NK-92 (cell line): ENCODE results near the gene OCLN.
"Not testable (repeated sequence)": the region's sequence is repeated elsewhere in the genome, so short reads cannot be mapped to it uniquely, and the experiment has no call there.

Source experiments
- DNase-seq: peaks from one replicate; lab custom pipeline; 2025; ENCODE audit not compliant: unreplicated experiment; lab: John Stamatoyannopoulos, UW

The OCLN gene

DNA sequence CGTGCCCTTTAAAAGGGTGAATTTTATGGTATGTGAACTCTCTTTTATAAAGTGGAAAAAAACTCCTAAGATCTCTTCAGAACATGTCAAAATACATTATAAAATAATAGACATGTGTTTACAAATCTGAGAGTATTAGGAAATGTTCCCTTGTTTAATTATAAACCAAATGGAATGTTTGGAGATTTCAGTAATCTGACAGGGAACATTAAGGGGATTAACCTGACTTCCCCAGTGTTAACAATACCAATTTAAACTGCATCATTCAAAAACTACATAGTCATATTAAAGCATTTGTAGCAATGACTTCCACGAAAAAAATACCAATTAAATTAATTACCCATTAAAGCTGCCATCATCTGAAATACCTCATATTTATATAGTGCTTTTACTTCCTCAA lies 1.6 kb upstream of the OCLN start:
- DNase-seq: no peak

DNA sequence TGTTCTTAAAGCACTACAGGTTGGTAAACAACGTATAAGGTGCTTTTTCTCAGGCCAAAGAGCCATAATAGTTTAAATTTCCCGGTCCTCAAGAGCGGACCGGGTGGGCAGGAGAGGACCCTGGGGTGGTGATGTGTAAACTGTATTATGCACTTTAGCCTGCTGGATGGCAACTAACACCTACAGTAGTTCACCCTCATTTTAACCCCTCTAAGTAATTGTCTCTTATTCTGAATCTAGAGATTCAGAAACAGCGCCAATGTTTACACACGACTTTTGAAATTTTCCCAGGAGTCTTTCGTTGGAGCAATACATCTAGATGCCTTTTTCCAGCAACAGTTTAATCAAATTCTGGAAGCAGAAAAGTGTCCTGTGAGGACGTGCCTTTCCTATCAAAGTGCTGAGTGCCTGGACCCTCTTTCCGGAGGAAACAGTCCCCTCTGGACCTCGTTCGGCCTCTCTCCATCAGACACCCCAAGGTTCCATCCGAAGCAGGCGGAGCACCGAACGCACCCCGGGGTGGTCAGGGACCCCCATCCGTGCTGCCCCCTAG lies 676 bp upstream of the OCLN start:
- no peak for DNase-seq

DNA sequence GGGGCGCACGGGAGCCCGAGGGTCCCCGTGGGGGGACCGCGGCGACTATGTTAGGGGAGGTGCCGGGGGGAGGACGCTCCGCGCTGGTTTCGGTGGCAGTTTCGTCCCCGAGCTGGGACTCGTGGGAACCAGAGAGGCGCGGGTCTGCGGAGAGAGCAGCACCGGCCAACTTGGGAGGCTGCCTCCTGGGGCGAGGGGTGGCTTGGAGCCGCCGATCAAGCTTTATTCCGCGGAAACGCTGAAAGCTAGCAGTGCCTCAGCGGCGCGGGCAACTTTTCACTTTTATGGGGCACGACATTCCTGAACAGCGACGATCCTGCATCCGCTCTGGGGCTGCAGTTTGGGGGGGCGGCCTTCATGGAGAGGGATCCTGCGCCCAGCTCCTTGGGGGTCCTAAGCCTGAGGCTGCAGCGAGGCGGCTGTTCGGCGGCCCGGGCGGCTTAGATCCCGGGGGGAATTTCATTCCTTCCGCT lies 369 bp downstream of the OCLN start:
- DNase-seq: no peak

DNA sequence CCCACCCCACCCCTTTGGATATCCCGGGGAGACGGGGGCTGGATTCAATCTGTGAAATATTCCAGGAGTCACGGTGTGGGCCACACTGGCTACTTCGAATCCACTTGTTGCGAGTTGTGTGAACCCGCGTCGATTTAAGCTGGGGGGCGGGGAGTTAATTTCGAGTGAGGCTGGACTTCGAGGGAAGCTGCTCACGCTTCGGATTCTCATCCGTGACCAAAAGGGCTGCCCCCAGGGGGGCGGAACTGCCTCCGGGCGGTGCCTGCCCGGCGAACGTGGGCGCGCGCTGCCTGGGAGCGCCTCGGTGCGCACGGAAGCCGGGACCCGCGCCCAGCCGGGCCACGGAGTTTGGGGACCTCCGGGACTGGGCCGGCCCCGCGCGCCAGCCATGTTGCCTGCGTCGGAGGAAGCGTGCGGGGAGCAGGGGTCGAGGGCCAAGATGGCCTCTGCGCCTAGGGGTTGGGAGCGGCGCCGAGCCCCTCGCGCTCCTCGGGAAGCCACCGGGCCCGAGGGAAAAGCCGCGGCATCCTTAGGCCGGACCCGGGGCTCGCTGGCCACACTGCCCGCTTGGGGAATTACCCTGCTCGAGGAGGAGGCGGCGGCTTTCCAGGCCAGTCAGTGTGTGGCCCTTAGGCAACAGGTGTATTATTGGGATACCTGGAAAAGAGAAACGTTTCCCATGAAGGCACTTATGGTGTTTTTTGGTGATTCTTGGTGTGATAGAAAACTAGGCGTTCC lies 975 bp downstream of the OCLN start:
- DNase-seq: no peak

DNA sequence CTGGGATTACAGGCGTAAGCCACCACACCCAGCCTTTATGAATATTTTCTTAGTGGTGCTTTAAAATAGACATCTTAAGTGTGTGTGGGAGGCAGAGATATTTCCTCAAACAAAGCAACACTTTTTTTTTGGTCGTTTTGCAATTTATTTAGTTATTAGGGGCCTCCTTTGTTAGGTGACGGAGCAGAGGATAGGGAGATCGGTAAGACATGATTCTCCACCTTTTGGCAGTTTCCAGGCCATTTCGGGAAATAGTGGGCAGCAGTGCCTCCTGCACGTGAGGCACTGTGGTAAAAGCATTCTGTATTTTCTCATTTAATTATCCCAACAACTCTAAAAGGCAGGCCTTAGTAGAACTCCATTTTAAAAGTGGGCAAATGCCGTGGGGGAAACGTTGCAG lies 1.9 kb downstream of the OCLN start:
- DNase-seq: no peak

DNA sequence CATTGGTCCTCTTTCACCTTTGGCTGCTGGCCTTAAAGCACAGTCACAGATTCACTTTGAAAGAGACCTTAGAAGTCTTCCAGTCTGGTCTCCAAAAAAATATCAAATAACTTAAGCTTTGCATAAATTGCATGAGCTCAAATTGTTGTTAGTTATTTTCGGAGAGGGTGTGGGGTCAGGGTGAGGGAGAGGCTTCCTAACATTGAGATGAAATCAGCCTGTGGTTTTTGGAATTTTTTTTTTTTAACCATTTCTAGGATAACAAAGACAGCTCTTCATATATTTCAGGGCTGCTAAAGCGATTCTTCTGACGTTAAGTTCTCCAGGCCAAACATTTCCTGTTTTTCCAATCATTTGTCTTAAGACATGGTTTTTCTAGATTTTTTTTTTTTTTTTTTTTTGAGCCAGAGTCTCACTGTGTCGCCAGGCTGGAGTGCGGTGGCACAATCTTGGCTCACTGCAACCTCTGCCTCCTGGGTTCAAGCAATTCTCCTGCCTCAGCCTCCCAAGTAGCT lies 4.5 kb downstream of the OCLN start:
- DNase-seq: no peak

DNA sequence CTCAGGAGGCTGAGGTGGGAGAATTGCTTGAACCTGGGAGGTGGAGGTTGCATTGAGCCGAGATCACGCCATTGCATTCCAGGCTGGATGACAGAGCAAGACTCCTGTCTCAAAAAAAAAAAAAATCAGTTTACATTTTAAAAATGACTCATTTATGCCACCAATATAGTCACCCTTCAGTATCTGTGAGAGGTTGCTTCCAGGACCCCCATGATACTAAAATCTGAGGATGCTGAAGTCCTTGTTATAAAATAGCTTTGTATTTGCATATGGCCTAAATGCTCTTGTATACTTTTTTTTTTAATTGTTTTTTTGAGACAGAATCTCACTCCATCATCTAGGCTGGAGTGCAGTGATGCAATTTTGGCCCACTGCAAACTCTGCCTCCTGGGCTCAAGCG lies 5.8 kb downstream of the OCLN start:
- no peak for DNase-seq

DNA sequence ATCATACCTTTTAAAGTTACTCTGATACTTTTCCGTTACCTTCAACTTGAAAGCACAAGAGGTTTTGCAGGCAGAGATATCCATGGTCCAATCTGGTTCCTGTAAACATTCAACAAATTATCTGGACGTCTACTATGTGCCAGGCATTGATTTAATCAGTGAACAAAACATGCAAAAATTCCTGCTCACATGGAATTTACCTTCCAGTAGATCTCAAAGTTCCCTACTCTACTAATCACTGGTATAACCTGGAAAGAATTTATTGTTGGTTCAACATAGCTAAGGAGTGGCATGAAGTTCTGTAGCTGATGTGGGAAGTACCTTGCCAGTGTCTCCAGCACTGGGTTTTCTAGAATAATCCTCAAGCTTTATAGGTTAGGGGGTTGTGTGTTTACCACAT lies 9.8 kb downstream of the OCLN start:
- DNase-seq: no peak

DNA sequence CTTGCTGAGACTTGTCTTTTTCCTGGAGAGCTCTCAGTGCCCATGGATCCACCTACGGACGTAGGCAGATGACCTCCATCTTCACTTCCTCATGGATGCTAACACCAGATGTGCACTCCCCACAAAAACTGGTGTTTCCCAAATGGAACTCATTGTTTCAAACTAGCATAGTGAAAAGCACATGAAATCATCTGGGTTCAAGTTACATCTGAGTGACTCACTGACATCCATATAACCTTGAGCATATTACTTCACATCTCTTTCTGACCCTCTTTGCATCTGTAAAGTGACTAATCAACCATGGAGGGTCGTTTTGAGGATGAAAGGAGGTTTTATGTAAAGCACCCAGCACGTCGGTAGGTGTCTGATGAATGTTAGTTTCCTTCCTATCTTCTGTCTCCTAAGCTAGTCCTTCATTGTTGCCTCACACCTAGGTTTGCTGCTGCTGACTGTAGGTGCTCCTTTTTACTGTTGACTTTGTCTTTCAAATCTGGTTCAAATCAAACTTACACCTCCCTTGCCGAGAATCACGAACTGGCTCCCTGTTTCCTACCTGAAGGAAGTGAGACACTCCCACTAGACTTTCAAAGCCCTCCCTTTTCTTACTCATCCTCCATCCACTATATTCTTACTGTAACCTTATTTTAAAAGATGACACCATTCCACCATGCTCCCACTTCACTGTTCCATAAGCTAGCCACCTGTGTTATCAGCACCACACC lies 10.3 kb downstream of the OCLN start:
- no peak for DNase-seq

DNA sequence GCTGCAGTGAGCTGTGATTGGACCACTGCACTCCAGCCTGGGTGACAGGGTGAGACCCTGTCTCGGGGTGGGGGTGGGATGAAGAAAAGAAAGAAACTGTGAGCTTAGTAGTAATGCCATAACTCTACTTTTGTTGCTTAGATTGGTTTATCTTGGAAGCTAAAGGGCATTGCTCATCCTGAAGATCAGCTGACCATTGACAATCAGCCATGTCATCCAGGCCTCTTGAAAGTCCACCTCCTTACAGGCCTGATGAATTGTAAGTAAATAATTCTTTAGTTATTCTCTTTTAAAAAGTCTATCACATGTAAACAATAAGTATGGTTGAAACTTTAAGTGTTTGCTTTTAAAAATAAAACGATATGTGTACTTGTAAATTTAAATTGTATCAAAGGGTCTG lies 11.4 kb downstream of the OCLN start:
- no peak for DNase-seq

DNA sequence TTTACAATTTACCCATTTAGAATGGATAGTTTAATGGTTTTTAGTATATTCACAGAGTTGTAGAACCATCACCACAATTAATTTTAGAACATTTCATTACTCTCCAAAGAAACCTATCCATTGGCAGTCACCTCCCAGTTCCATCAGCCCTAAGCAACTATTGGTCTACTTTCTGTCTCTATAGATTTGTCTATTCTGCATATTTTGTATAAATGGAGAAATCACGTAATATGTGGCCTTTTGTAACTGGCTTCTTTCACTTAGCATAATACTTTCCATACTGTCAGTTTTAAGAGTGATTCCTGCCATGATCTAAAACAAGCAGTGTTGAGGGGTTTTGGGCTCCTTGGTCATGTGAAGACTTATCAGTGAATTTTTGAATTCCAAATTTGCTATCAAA lies 12.7 kb downstream of the OCLN start:
- DNase-seq: no peak

DNA sequence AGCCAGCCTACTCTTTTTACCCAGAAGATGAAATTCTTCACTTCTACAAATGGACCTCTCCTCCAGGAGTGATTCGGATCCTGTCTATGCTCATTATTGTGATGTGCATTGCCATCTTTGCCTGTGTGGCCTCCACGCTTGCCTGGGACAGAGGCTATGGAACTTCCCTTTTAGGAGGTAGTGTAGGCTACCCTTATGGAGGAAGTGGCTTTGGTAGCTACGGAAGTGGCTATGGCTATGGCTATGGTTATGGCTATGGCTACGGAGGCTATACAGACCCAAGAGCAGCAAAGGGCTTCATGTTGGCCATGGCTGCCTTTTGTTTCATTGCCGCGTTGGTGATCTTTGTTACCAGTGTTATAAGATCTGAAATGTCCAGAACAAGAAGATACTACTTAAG lies 16.6 kb downstream of the OCLN start:
- no peak for DNase-seq

DNA sequence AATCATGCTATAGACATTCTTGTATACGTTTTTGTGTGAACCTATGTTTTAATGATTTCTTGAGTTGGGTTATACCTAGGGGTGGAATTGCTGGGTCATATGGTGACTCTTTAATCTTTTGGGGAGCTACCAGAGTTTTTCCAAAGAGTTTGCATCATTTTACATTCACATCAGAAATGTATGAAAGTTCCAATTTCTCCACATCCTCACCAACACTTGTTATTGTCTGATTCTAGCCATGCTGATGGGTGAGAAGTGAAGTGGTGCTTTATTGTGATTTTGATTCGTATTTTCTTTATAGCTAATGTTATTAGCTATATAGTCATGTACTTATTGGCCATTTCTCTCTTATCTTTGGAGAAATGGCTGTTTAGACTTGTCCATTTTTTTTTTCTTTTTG lies 18.1 kb downstream of the OCLN start:
- DNase-seq: no peak

DNA sequence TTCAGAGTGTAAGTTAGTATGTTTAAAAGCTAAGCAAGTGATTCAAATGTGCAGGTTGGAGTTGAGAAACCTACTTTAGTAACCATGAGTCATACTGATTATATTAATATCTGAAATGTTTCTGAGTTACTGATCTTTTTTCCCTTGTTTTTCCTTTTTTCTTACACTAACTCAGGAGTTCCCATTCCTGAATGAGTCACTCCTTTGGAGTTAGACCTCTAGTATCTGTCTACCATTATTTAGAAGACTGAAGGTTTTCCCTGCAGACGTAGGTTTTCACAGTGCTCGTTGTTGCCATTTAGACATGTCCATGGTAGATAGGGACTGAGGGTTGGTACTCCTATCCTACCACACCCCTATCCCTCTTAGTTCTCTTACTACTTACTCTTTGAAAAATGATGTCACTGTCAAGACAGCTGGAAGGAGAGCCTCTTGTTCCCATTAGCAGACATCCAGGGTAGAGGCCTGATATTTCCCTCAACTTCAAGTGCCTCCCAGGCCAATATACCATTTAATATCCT lies 20.2 kb downstream of the OCLN start:
- DNase-seq: no peak

DNA sequence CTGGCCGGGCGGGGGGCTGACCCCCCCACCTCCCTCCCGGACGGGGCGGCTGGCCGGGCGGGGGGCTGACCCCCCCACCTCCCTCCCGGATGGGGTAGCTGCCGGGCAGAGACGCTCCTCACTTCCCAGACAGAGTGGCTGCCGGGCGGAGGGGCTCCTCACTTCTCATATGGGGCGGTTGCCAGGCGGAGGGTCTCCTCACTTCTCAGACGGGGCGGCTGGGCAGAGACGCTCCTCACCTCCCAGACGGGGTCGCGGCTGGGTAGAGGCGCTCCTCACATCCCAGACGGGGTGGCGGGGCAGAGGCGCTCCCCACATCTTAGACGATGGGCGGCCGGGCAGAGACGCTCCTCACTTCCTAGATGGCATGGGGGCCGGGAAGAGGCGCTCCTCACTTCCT lies 23.0 kb downstream of the OCLN start:
- DNase-seq: not testable (repeated sequence)

DNA sequence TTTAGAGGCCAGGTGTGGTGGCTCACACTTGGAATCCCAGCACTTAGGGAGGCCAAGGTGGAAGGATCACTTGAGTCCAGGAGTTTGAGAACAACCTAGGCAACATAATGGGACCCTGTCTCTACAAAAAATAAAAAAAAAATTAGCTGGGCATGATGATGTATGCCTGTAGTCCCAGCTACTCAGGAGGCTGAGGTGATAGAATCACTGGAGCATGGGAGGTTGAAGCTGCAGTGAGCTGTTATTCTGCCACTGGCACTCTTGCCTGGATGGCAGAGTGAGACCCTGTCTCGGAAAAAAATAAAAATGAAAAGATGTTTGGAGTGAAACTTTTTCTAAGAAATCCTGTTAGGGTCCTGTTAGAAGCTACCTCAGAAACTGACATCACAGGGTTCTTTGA lies 24.2 kb downstream of the OCLN start:
- no peak for DNase-seq

DNA sequence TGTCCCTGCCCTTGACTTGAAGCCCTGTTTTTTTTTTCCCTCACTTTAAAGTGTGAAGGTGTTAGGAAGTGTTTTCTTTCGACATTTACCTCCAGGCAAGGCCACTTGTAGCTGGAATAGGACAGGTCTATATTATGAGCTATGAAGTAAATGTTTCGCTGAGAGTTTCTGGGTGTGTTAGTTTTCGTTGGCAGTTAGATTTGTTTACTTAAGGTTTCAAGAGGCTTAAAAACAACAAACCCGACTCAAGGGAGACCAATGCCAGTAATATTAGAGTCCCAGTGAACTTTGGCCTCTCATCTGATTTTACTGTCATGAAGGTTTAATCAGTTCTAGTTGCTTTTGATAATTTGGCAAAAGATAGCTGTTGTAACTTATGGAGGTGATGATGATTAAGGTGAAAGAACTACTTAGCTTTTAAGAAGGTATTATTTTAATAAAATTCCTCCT lies 25.2 kb downstream of the OCLN start:
- DNase-seq: no peak

DNA sequence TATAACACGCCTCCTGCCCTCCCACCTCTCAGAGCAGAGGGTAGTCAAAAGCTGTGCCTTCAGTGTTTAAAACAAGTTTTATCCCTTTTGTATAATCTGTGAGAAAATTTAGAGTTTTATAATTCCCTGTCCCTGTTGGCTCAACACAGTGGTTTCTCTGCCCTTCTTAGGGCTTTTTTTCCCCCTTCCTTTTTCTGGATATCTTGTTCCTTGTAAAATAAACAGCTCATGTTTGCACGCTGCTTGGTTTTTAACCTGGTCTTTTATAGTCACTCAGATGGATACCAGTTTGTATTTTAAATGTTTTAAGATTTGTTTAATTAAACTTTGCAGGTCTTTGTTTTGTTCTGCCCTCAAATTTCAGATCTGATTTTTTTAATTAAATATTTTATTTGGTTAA lies 26.7 kb downstream of the OCLN start:
- no peak for DNase-seq

DNA sequence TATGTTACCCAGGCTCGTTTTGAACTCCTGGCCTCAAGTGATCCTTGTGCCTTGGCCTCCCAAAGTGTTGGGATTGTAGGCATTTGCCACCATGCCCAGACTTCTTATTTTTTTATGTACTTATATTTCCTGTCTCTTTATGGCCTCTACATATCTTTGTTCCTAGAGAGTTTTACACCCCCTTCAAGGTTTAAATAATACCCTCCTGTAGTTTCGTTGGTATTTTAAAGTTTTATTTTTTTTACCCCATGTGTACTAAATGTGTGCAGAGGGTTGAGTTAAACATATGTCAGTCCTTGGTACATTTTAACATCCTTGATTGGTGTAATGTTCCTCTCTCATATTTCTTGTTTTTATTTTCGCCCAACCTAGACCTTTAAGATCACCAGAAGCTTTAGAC lies 29.4 kb downstream of the OCLN start:
- DNase-seq: no peak

DNA sequence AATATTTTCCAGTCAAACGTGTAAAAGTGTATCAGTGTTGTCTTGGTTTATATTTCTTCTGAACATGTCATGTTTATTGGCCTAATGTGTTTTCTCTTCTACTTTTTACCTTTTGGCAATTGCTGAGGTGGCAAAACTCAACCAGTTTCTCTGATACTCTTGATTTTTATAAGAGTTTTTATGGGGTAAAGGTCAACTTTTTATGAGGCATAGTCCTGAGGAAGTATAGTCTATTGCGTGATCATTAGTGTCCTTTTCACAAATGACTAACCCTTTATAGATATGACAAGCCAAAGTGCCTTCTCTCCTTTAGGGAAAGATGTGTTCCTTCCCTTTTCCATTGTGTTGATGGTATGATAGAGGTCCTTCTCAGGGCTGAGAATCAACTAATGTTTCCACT lies 32.9 kb downstream of the OCLN start:
- DNase-seq: no peak

DNA sequence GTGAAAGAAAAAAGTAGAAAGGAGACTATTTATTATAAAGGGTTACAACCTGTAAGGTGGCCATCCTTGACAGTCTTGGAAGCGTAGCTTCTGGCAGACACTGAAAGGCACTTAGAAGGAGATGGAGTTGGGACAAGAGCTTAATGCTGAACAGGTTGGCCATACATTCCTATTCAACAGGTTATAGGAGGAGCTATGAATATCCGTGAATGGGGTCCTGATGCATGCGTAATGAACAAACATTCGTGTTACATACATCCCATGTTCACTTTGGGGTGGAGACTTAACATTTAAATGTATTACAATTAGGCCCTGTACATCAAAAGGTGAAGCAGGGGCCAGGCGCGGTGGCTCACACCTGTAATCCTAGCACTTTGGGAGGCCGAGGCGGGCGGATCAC lies 34.1 kb downstream of the OCLN start:
- no peak for DNase-seq
